ENCODE results near the gene NDUFS4.
"Not testable (repeated sequence)": the region's sequence is repeated elsewhere in the genome, so short reads cannot be mapped to it uniquely, and the experiment has no call there.

Gene NDUFS4

DNA sequence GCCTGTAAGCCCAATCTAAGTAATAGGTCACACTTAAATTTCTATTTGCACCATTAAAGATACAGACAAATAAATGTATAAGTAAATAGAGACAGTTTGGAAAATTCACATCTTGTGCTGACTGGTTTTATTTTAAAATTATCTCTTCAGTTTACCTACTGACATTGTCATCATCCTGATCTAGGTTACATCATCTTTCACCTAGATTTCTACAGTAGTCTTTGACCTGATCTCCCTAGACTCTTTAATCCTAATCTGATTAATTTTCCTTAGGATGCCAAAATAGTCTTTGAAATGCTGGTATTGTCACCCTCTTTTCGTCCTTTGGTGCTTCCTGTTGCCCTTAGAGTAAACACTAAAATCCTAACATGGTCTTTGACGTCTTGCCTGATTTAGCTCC, 43.9 kb downstream of the NDUFS4 start:
- no peak overlapping the region for H3K4me2 ChIP-seq (ENCODE audit: low read length)
- H2AFZ ChIP-seq (ENCODE audit: low read depth, low read length), result no peak overlapping the region
- no peaks in the 10 kb centered on the region for H3K4me1 ChIP-seq (ENCODE audit: low read length)
- H4K20me1 ChIP-seq (ENCODE audit: insufficient read depth, low read length), result peaks cover 3% of the 10 kb centered on the region; the same call in 1 of the 2 replicates
- no peaks in the 10 kb centered on the region for H3K9me3 ChIP-seq (ENCODE audit: insufficient read depth, low read length)
- no peak overlapping the region for H3K4me3 ChIP-seq (ENCODE audit: low read length)
- no peak overlapping the region for H3K27ac ChIP-seq (ENCODE audit: low read length)
- TF ChIP-seq EZH2phosphoT487 (IDR thresholded peaks at IDR 0.05; ENCODE audit: low read depth), result no peak
- TF ChIP-seq, protein P1, sequence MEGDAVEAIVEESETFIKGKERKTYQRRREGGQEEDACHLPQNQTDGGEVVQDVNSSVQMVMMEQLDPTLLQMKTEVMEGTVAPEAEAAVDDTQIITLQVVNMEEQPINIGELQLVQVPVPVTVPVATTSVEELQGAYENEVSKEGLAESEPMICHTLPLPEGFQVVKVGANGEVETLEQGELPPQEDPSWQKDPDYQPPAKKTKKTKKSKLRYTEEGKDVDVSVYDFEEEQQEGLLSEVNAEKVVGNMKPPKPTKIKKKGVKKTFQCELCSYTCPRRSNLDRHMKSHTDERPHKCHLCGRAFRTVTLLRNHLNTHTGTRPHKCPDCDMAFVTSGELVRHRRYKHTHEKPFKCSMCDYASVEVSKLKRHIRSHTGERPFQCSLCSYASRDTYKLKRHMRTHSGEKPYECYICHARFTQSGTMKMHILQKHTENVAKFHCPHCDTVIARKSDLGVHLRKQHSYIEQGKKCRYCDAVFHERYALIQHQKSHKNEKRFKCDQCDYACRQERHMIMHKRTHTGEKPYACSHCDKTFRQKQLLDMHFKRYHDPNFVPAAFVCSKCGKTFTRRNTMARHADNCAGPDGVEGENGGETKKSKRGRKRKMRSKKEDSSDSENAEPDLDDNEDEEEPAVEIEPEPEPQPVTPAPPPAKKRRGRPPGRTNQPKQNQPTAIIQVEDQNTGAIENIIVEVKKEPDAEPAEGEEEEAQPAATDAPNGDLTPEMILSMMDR (IDR thresholded peaks at IDR 0.05; ENCODE audit: low read depth, low read length), result no peak
- H3K36me3 ChIP-seq (replicated peaks; ENCODE audit: low read depth, low read length), result no peaks in the 10 kb centered on the region
- H3K9ac ChIP-seq (ENCODE audit: low read length), result no peak overlapping the region
- H3K27me3 ChIP-seq (ENCODE audit: low read depth, low read length), result no peaks in the 10 kb centered on the region
- no peaks in the 10 kb centered on the region for H3K79me2 ChIP-seq (ENCODE audit: low read length)

DNA sequence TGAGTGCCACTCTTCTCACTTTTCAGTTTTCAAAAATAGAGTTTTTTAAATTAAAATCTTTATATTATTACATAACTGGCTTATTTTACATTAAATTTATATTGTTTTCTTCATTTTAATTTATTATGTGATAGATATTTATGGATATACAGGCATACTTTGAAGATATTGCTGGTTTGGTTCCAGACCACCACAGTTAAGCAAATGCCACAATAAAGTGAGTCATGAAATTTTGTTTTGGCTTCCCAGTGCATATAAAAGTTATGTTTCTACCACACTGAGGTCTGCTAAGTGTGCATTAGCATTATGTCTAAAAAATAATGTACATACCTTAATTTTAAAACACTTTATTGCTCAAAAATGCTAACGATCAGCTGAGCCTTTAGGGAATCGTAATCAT, 47.4 kb downstream of the NDUFS4 start:
- Histone ChIP-seq H3K4me3 (ENCODE audit: low read length) (no peak overlapping the region), H3K9me3 (ENCODE audit: insufficient read depth, low read length) (no peaks in the 10 kb centered on the region), H3K36me3 (replicated peaks; ENCODE audit: low read depth, low read length) (no peaks in the 10 kb centered on the region), H2AFZ (ENCODE audit: low read depth, low read length) (no peak overlapping the region), H3K4me1 (ENCODE audit: low read length) (no peaks in the 10 kb centered on the region), H3K9ac (ENCODE audit: low read length) (no peak overlapping the region), H3K27me3 (ENCODE audit: low read depth, low read length) (no peaks in the 10 kb centered on the region), H3K79me2 (ENCODE audit: low read length) (no peaks in the 10 kb centered on the region), H3K4me2 (ENCODE audit: low read length) (no peak overlapping the region), H4K20me1 (ENCODE audit: insufficient read depth, low read length) (no peaks in the 10 kb centered on the region), H3K27ac (ENCODE audit: low read length) (no peak overlapping the region)
- TF ChIP-seq, protein P1 (IDR thresholded peaks at IDR 0.05; ENCODE audit: low read depth, low read length), result no peak
- TF ChIP-seq EZH2phosphoT487 (IDR thresholded peaks at IDR 0.05; ENCODE audit: low read depth), result no peak

DNA sequence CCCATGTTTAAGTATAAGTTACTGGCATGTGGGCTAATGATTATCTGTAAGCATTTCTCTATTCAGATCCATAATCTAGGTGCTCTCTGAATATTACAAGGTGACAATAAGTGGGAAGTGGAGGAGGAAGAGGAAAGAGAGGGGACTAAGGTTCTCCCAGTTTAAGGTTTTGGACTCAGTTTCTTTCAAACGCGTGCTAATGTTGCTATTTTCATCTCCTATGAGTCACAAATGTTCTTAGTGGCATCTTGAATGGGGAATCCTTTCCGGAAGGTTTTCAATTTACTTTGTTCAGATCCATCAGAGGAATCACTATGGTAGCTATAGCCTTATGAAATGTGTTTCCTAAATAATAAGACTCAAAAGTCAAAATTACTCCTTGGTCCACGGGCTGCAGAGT, 48.5 kb downstream of the NDUFS4 start:
- not testable (repeated sequence) for H3K36me3 ChIP-seq (replicated peaks; ENCODE audit: low read depth, low read length)

DNA sequence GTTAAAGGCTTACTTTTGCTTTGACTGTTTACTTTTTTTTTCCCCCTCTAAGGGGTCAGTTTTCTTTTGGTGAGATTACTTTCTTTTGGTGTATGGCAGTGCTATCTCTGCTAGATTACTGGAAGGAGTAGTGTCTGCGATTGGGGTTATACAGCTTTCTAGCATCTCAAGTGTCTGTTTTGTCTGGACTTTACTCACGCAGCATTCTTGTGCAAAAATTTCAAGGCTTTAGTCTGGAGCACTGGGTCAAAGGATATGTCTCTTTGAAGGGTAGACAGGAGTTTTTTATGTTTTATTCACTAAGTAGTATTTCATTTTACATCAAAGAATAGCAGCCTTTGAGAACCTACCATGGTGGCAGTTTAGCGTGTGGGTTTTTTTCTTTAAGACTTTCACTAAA, 52.6 kb downstream of the NDUFS4 start:
- TF ChIP-seq, protein P1 (IDR thresholded peaks at IDR 0.05; ENCODE audit: low read depth, low read length), result no peak
- TF ChIP-seq EZH2phosphoT487 (IDR thresholded peaks at IDR 0.05; ENCODE audit: low read depth), result no peak
- Histone ChIP-seq H3K27ac (ENCODE audit: low read length) (no peak overlapping the region), H3K9me3 (ENCODE audit: insufficient read depth, low read length) (no peaks in the 10 kb centered on the region), H4K20me1 (ENCODE audit: insufficient read depth, low read length) (peaks cover 3% of the 10 kb centered on the region; the same call in 1 of the 2 replicates), H3K36me3 (replicated peaks; ENCODE audit: low read depth, low read length) (no peaks in the 10 kb centered on the region), H3K4me1 (ENCODE audit: low read length) (no peaks in the 10 kb centered on the region), H3K4me2 (ENCODE audit: low read length) (no peak overlapping the region), H3K79me2 (ENCODE audit: low read length) (no peaks in the 10 kb centered on the region), H2AFZ (ENCODE audit: low read depth, low read length) (no peak overlapping the region), H3K27me3 (ENCODE audit: low read depth, low read length) (no peaks in the 10 kb centered on the region), H3K9ac (ENCODE audit: low read length) (no peak overlapping the region), H3K4me3 (ENCODE audit: low read length) (no peak overlapping the region)

More for the DNA sequence above, 48.5 kb downstream of the NDUFS4 start:
- H3K9ac ChIP-seq (ENCODE audit: low read length); H3K4me3 ChIP-seq (ENCODE audit: low read length); H3K4me2 ChIP-seq (ENCODE audit: low read length); H3K79me2 ChIP-seq (ENCODE audit: low read length); H3K4me1 ChIP-seq (ENCODE audit: low read length); H3K27ac ChIP-seq (ENCODE audit: low read length); H2AFZ ChIP-seq (ENCODE audit: low read depth, low read length); H3K27me3 ChIP-seq (ENCODE audit: low read depth, low read length); H4K20me1 ChIP-seq (ENCODE audit: insufficient read depth, low read length); H3K9me3 ChIP-seq (ENCODE audit: insufficient read depth, low read length): not testable (repeated sequence)

DNA sequence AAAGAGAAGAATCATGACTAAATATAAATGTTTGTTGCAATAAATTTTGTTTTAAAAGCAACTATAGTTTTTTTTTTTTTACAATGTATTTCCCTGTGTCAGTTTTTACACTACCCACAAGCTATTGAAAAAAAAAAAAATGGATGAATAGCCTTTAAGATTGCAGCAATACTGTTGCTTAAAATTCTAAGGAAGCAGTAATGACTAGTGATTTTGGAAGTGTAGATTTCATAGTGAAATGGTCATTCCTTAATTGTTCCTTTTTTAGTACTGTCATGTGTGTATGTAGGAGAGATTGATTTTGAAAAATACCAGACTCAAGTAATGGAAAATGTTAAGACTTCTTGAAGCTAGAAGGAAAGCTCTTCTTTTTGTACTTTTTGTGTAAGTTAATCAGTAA, 53.1 kb downstream of the NDUFS4 start:
- Histone ChIP-seq H3K4me1 (ENCODE audit: low read length) (no peaks in the 10 kb centered on the region), H3K4me3 (ENCODE audit: low read length) (no peak overlapping the region), H4K20me1 (ENCODE audit: insufficient read depth, low read length) (peaks cover 3% of the 10 kb centered on the region; the same call in 1 of the 2 replicates), H3K9ac (ENCODE audit: low read length) (no peak overlapping the region), H3K27ac (ENCODE audit: low read length) (no peak overlapping the region), H3K79me2 (ENCODE audit: low read length) (no peaks in the 10 kb centered on the region), H2AFZ (ENCODE audit: low read depth, low read length) (no peak overlapping the region), H3K27me3 (ENCODE audit: low read depth, low read length) (no peaks in the 10 kb centered on the region), H3K4me2 (ENCODE audit: low read length) (no peak overlapping the region), H3K9me3 (ENCODE audit: insufficient read depth, low read length) (no peaks in the 10 kb centered on the region), H3K36me3 (replicated peaks; ENCODE audit: low read depth, low read length) (no peaks in the 10 kb centered on the region)
- TF ChIP-seq, protein P1 (IDR thresholded peaks at IDR 0.05; ENCODE audit: low read depth, low read length), result no peak
- TF ChIP-seq EZH2phosphoT487 (IDR thresholded peaks at IDR 0.05; ENCODE audit: low read depth), result no peak

All from OCI-LY3 (cell line).